Measurements from ENCODE around the gene BOLA1.

- TF ChIP-seq EZH2 (IDR thresholded peaks at IDR 0.05; ENCODE audit: borderline replicate concordance, low read depth, low read length, severe bottlenecking) (no peak), CTCF (IDR thresholded peaks at IDR 0.05; ENCODE audit: borderline replicate concordance, extremely low read depth, low read length, poor library complexity, severe bottlenecking) (no peak)
Observed at GRCh38 chr1:149906570-149907075, 7.3 kb downstream of the BOLA1 start.
